ENCODE results near the gene GIMAP4.
"Not testable (repeated sequence)": the region's sequence is repeated elsewhere in the genome, so short reads cannot be mapped to it uniquely, and the experiment has no call there.

Gene GIMAP4

GRCh38 chr7:150565239-150565638 is 2.0 kb upstream of the GIMAP4 start:
- peaks cover 2% of the 10 kb centered on the region for H3K27me3 ChIP-seq (ENCODE audit: control insufficient read depth, insufficient read depth, low read length)
- H3K27ac ChIP-seq (ENCODE audit: low read depth, low read length), result no peak overlapping the region
- H3K4me3 ChIP-seq (ENCODE audit: low read length), result no peak overlapping the region
- no peak overlapping the region for H3K9ac ChIP-seq (ENCODE audit: low read length)
- no peaks in the 10 kb centered on the region for H3K4me1 ChIP-seq (ENCODE audit: control insufficient read depth, insufficient read depth, low read length)
- H3K36me3 ChIP-seq (ENCODE audit: control insufficient read depth, insufficient read depth, low read length), result no peaks in the 10 kb centered on the region

- Histone ChIP-seq H3K27me3 (ENCODE audit: control insufficient read depth, insufficient read depth, low read length) (peaks cover 2% of the 10 kb centered on the region), H3K9ac (ENCODE audit: low read length) (no peak overlapping the region), H3K4me3 (ENCODE audit: low read length) (no peak overlapping the region), H3K4me1 (ENCODE audit: control insufficient read depth, insufficient read depth, low read length) (no peaks in the 10 kb centered on the region), H3K27ac (ENCODE audit: low read depth, low read length) (no peak overlapping the region), H3K36me3 (ENCODE audit: control insufficient read depth, insufficient read depth, low read length) (no peaks in the 10 kb centered on the region)
Observed at GRCh38 chr7:150566123-150566522, 1.1 kb upstream of the GIMAP4 start.

- peaks cover 2% of the 10 kb centered on the region for H3K27me3 ChIP-seq (ENCODE audit: control insufficient read depth, insufficient read depth, low read length)
- H3K4me1 ChIP-seq (ENCODE audit: control insufficient read depth, insufficient read depth, low read length), result no peaks in the 10 kb centered on the region
- H3K9ac ChIP-seq (ENCODE audit: low read length), result no peak overlapping the region
- H3K4me3 ChIP-seq (ENCODE audit: low read length), result no peak overlapping the region
- H3K27ac ChIP-seq (ENCODE audit: low read depth, low read length), result no peak overlapping the region
- H3K36me3 ChIP-seq (ENCODE audit: control insufficient read depth, insufficient read depth, low read length), result no peaks in the 10 kb centered on the region
Observed at GRCh38 chr7:150566572-150566971, 618 bp upstream of the GIMAP4 start.

- Histone ChIP-seq H3K4me3 (ENCODE audit: low read length) (peak overlapping the region; percentile 59), H3K9ac (ENCODE audit: low read length) (peak overlapping the region; percentile 22), H3K27me3 (ENCODE audit: control insufficient read depth, insufficient read depth, low read length) (peaks cover 2% of the 10 kb centered on the region), H3K27ac (ENCODE audit: low read depth, low read length) (peak overlapping the region; percentile 52), H3K4me1 (ENCODE audit: control insufficient read depth, insufficient read depth, low read length) (no peaks in the 10 kb centered on the region), H3K36me3 (ENCODE audit: control insufficient read depth, insufficient read depth, low read length) (no peaks in the 10 kb centered on the region)
Observed at GRCh38 chr7:150567871-150568301, 696 bp downstream of the GIMAP4 start.

GRCh38 chr7:150568714-150569113 is 1.5 kb downstream of the GIMAP4 start:
- H3K4me1 ChIP-seq (ENCODE audit: control insufficient read depth, insufficient read depth, low read length), result no peaks in the 10 kb centered on the region
- peaks cover 2% of the 10 kb centered on the region for H3K27me3 ChIP-seq (ENCODE audit: control insufficient read depth, insufficient read depth, low read length)
- H3K9ac ChIP-seq (ENCODE audit: low read length), result no peak overlapping the region
- H3K36me3 ChIP-seq (ENCODE audit: control insufficient read depth, insufficient read depth, low read length), result no peaks in the 10 kb centered on the region
- H3K27ac ChIP-seq (ENCODE audit: low read depth, low read length), result no peak overlapping the region
- H3K4me3 ChIP-seq (ENCODE audit: low read length), result peak overlapping the region; percentile 29

GRCh38 chr7:150569245-150569955 is 2.2 kb downstream of the GIMAP4 start:
- Histone ChIP-seq H3K36me3 (ENCODE audit: control insufficient read depth, insufficient read depth, low read length) (no peaks in the 10 kb centered on the region), H3K4me3 (ENCODE audit: low read length) (peak overlapping the region; percentile 29), H3K9ac (ENCODE audit: low read length) (no peak overlapping the region), H3K4me1 (ENCODE audit: control insufficient read depth, insufficient read depth, low read length) (no peaks in the 10 kb centered on the region), H3K27me3 (ENCODE audit: control insufficient read depth, insufficient read depth, low read length) (peaks cover 2% of the 10 kb centered on the region), H3K27ac (ENCODE audit: low read depth, low read length) (no peak overlapping the region)

- no peak overlapping the region for H3K9ac ChIP-seq (ENCODE audit: low read length)
- H3K27ac ChIP-seq (ENCODE audit: low read depth, low read length), result no peak overlapping the region
- peaks cover 2% of the 10 kb centered on the region for H3K27me3 ChIP-seq (ENCODE audit: control insufficient read depth, insufficient read depth, low read length)
Observed at GRCh38 chr7:150570556-150571465, 3.6 kb downstream of the GIMAP4 start.

GRCh38 chr7:150572496-150572895 is 5.3 kb downstream of the GIMAP4 start:
- H3K27ac ChIP-seq (ENCODE audit: low read depth, low read length), result no peak overlapping the region
- no peaks in the 10 kb centered on the region for H3K36me3 ChIP-seq (ENCODE audit: control insufficient read depth, insufficient read depth, low read length)
- peaks cover 2% of the 10 kb centered on the region for H3K27me3 ChIP-seq (ENCODE audit: control insufficient read depth, insufficient read depth, low read length)
- H3K9ac ChIP-seq (ENCODE audit: low read length), result no peak overlapping the region
- H3K4me1 ChIP-seq (ENCODE audit: control insufficient read depth, insufficient read depth, low read length), result no peaks in the 10 kb centered on the region
- no peak overlapping the region for H3K4me3 ChIP-seq (ENCODE audit: low read length)

More at GRCh38 chr7:150570556-150571465, 3.6 kb downstream of the GIMAP4 start:
- Histone ChIP-seq H3K4me3 (ENCODE audit: low read length) (no peak overlapping the region), H3K4me1 (ENCODE audit: control insufficient read depth, insufficient read depth, low read length) (no peaks in the 10 kb centered on the region), H3K36me3 (ENCODE audit: control insufficient read depth, insufficient read depth, low read length) (no peaks in the 10 kb centered on the region)

GRCh38 chr7:150579979-150580637 is 12.9 kb downstream of the GIMAP4 start:
- not testable (repeated sequence) for H3K27ac ChIP-seq (ENCODE audit: low read depth, low read length); H3K4me1 ChIP-seq (ENCODE audit: control insufficient read depth, insufficient read depth, low read length); H3K36me3 ChIP-seq (ENCODE audit: control insufficient read depth, insufficient read depth, low read length); H3K4me3 ChIP-seq (ENCODE audit: low read length); H3K27me3 ChIP-seq (ENCODE audit: control insufficient read depth, insufficient read depth, low read length); H3K9ac ChIP-seq (ENCODE audit: low read length)

GRCh38 chr7:150580638-150581394 is 13.6 kb downstream of the GIMAP4 start:
- Histone ChIP-seq H3K9ac (ENCODE audit: low read length) (no peak overlapping the region), H3K27ac (ENCODE audit: low read depth, low read length) (no peak overlapping the region), H3K4me3 (ENCODE audit: low read length) (no peak overlapping the region)

GRCh38 chr7:150585199-150585598 is 18.0 kb downstream of the GIMAP4 start:
- Histone ChIP-seq H3K27ac (ENCODE audit: low read depth, low read length) (no peak overlapping the region), H3K9ac (ENCODE audit: low read length) (no peak overlapping the region), H3K4me3 (ENCODE audit: low read length) (no peak overlapping the region), H3K36me3 (ENCODE audit: control insufficient read depth, insufficient read depth, low read length) (no peaks in the 10 kb centered on the region), H3K27me3 (ENCODE audit: control insufficient read depth, insufficient read depth, low read length) (no peaks in the 10 kb centered on the region), H3K4me1 (ENCODE audit: control insufficient read depth, insufficient read depth, low read length) (no peaks in the 10 kb centered on the region)

More at GRCh38 chr7:150580638-150581394, 13.6 kb downstream of the GIMAP4 start:
- no peaks in the 10 kb centered on the region for H3K36me3 ChIP-seq (ENCODE audit: control insufficient read depth, insufficient read depth, low read length)
- H3K4me1 ChIP-seq (ENCODE audit: control insufficient read depth, insufficient read depth, low read length), result no peaks in the 10 kb centered on the region
- H3K27me3 ChIP-seq (ENCODE audit: control insufficient read depth, insufficient read depth, low read length), result no peaks in the 10 kb centered on the region
